ENCODE measurements around the gene ANKRD18B. TPM values are rescaled to one million over a fixed set of nuclear protein-coding genes. Genes with fewer than 3 reads are reported as not detected.
"Not testable (repeated sequence)": the region's sequence is repeated elsewhere in the genome, so short reads cannot be mapped to it uniquely, and the experiment has no call there.

Gene ANKRD18B
- 1 to 10 TPM in 1 of 3 donors, not detected in 2; 2.4 TPM for total RNA-seq

DNA sequence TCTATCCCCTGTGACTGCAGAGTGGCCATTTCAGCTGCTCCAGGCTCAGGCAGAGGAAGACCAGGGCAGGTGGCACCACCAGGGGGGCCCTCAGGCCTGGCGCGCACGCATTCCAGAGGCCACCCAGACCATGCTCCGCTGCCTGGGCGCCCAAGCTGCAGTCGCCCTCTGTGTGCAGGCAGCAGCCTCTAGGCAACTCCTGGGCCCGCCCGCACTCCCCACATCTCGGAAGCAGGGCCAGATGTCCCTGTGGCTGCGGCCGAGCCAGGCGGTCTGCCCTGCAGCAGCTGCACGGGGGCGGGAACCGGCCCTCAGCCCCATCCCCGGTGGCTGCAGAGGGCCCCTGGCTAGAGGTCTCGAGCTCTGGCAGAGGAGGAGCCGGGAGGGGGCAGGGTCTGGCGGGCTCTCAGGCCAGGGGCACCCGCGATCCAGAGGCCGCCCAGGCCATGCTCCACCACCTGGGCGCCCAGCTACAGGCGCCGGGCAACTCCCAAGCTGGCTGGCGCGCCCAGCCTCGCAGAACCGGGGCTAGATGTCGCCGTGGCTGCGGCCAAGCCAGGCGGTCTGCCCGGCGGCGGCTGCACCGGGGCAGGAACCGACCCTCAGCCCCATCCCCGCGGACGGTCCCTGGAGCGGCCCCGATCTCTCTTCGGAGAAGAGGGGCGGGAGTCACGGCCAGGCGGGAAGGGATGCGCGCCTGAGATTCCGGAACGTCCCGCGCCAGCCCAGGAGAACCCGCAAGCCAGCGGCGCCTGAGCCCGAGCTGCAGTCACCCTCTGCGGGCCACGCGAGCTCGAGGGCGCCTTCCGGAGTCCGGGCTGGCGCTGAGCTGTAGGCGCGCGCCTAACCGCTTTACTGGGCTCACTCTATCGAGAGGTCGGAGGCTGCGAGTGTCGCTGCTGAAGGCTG lies at the start of gene ANKRD18B:
ANKRD18B (plus strand) TSS at position 855 of the 909 bp plus-strand sequence. CDS start 239 bp downstream, outside the sequence.
- H3K27me3 Mint-ChIP-seq (ENCODE audit: low read depth): peaks cover 59% of the 10 kb centered on the region
- peak; percentile 95 to 96 for ATAC-seq
- not testable (repeated sequence) for H3K36me3 Mint-ChIP-seq (ENCODE audit: insufficient read depth)

DNA sequence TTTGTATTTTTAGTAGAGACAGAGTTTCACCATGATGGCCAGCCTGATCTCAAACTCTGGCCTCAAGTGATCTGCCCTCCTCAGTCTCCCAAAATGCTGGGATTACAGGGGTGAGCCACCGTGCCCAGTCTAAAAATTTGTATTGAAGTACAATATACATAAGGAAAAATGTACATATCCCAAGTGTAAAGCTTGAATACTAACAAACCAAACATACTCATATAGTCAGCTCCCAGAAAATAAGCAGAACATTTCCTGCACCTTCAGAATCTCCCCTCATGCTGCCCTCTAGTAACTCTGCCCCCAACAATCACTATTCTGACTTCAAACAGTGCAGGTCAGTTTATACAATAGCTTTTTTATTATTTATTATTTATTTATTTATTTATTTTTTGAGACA lies 48.7 kb upstream of the ANKRD18B start:
- no peak for ATAC-seq
- Mint-ChIP-seq H3K4me3 (no peak overlapping the region), H3K27me3 (ENCODE audit: low read depth) (no peaks in the 10 kb centered on the region), H3K36me3 (ENCODE audit: insufficient read depth) (peaks cover 8% of the 10 kb centered on the region), H3K4me1 (ENCODE audit: low read depth) (peaks cover 24% of the 10 kb centered on the region), H3K9me3 (no peaks in the 10 kb centered on the region)
- no peak for DNase-seq

More for the DNA sequence above, at the start of gene ANKRD18B:
- not testable (repeated sequence) for H3K4me1 Mint-ChIP-seq (ENCODE audit: low read depth); H3K9me3 Mint-ChIP-seq
- peak within 1 kb of the TSS; percentile 77 for H3K4me3 Mint-ChIP-seq
- DNase-seq: peak; percentile 26

DNA sequence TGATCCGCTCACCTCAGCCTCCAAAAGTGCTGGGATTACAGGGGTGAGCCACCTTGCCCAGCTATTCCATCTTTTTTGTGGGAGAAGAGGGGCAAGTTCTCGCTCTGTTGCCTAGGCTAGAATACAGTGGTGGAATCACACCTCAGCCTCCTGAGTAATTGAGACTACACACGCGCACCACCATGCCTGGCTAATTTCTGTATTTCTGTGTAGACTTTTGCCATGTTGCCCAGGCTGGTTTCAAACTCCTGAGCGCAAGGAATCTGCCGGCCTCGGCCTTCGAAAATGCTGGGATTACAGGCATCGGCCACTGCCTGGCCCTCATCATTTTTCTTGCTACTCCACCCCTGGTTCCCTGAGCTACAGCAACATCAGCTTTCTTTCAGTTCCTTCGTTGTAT lies 47.5 kb upstream of the ANKRD18B start:
- Mint-ChIP-seq H3K9me3 (no peaks in the 10 kb centered on the region), H3K36me3 (ENCODE audit: insufficient read depth) (peaks cover 4% of the 10 kb centered on the region), H3K27me3 (ENCODE audit: low read depth) (no peaks in the 10 kb centered on the region), H3K4me3 (no peak overlapping the region), H3K4me1 (ENCODE audit: low read depth) (peaks cover 18% of the 10 kb centered on the region)
- DNase-seq (no peak), ATAC-seq (no peak)

DNA sequence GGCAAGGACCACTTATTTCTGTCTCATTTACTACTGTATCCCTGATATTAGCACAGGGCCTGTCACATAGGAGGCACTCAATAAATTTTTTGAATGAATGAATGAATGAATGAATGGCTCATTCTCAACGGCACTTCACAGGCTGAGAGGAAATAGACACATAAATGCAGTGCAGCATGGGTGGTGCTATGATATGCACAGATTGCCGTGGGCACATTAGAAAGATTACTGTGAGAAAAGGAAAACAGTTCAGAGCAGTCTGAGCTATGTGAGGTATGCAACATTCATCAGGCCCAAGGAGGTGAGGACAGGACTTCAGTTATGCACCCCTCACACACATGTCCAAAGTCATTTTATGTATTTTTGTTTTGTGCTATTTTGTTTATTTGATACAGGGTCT lies 43.9 kb upstream of the ANKRD18B start:
- Mint-ChIP-seq H3K4me1 (ENCODE audit: low read depth) (no peaks in the 10 kb centered on the region), H3K36me3 (ENCODE audit: insufficient read depth) (no peaks in the 10 kb centered on the region), H3K27me3 (ENCODE audit: low read depth) (no peaks in the 10 kb centered on the region), H3K4me3 (no peak overlapping the region), H3K9me3 (no peaks in the 10 kb centered on the region)
- ATAC-seq (no peak), DNase-seq (no peak)

DNA sequence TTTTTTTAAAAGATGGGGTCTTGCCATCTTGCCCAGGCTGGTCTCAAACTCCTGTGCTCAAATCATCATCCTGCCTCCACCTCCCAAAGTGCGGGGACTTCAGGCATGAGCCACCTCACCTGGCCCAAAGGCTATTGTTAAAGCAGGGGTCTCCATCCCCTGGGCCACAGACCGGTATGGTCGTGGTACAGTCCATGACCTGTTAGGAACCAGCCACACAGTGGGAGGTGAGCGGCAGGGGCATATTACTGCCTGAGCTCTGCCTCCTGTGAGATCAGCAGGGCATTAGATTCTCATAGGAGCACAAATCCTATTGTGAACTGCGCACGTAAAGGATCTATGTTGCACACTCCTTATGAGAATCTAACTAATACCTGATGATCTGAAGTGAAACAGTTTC lies 43.1 kb upstream of the ANKRD18B start:
- no peak for DNase-seq
- no peaks in the 10 kb centered on the region for H3K9me3 Mint-ChIP-seq
- H3K27me3 Mint-ChIP-seq (ENCODE audit: low read depth): no peaks in the 10 kb centered on the region
- no peak for ATAC-seq
- H3K4me1 Mint-ChIP-seq (ENCODE audit: low read depth): no peaks in the 10 kb centered on the region
- H3K4me3 Mint-ChIP-seq: no peak overlapping the region
- no peaks in the 10 kb centered on the region for H3K36me3 Mint-ChIP-seq (ENCODE audit: insufficient read depth)

DNA sequence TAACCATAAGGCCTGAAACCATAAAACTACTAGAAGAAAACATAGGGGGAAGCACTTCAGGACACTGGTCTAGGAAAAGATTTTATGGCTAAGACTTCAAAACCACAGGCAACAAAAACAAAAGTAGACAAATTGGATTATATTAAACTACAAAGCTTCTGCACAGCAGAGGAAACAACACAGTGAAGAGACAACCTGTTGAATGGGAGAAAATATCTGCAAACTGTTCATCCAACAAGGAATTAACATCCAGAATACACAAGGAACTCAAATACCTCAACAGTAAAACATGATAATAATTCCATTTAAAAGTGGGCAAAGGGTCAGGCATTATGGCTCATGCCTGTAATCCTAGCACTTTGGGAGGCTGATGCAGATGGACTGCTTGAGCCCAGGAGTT lies 38.7 kb upstream of the ANKRD18B start:
- not testable (repeated sequence) for ATAC-seq; H3K4me3 Mint-ChIP-seq; H3K27me3 Mint-ChIP-seq (ENCODE audit: low read depth); H3K36me3 Mint-ChIP-seq (ENCODE audit: insufficient read depth); H3K4me1 Mint-ChIP-seq (ENCODE audit: low read depth); DNase-seq; H3K9me3 Mint-ChIP-seq

DNA sequence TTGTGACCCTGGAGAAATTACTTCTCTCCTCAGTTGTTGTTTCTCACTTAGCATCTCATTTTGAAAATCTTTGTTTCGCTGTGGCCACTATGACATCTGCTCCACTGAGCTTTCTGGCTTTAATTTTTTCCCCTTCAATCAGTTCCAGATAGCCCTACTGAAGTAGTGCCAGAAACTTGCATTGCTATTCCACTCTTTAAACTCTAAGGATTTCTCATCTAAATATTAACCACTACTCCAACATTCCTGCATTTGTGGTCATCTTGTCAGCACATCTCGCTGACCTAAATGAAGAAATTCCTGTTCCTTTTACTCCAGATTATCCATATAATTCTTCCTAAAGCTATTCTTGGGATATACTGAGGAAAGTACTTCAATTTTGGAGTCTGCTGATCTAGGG lies 35.0 kb upstream of the ANKRD18B start:
- Mint-ChIP-seq H3K27me3 (ENCODE audit: low read depth) (no peaks in the 10 kb centered on the region), H3K4me1 (ENCODE audit: low read depth) (no peaks in the 10 kb centered on the region), H3K36me3 (ENCODE audit: insufficient read depth) (no peaks in the 10 kb centered on the region), H3K9me3 (no peaks in the 10 kb centered on the region), H3K4me3 (no peak overlapping the region)
- no peak for DNase-seq
- no peak for ATAC-seq

DNA sequence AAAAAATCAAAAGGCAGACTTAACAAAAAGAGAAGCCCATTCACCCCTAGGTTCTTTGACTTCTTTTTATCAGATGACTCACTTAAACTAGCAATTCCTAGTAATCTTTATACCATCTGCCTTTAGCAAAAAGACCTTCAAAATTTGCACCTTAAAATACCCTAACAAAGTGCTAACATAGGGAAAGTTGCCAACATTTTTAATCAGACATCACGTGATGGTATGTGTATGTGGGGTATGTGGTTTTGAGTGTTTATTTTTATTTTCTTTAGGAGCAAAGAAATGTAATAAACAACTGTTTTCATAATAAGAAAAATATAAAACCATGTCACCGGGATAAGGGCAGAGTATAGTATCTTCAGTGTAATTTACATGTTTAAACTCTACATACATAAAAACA lies 30.2 kb upstream of the ANKRD18B start:
- H3K27me3 Mint-ChIP-seq (ENCODE audit: low read depth); ATAC-seq; H3K9me3 Mint-ChIP-seq; DNase-seq; H3K4me1 Mint-ChIP-seq (ENCODE audit: low read depth); H3K36me3 Mint-ChIP-seq (ENCODE audit: insufficient read depth); H3K4me3 Mint-ChIP-seq: not testable (repeated sequence)

DNA sequence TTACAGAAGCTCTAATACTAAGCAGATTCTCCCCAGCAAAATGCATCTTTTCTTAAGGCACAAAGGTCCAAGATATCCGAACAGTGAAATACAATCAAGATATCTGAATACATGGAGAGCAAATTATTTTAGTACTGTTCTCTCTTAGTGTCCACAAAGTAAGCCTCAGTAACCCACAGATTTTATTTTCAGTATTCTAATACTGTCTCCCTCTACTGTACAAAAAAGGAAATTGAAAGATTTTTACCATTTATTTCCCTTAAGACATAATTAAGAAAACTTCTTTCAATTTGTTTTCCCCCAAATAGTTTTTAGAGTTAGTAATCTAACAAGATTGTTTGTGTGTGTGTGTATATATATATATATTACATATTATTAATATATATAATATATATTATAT lies 25.7 kb upstream of the ANKRD18B start:
- no peaks in the 10 kb centered on the region for H3K36me3 Mint-ChIP-seq (ENCODE audit: insufficient read depth)
- no peak for ATAC-seq
- H3K27me3 Mint-ChIP-seq (ENCODE audit: low read depth): peaks cover 2% of the 10 kb centered on the region
- H3K4me3 Mint-ChIP-seq: no peak overlapping the region
- no peaks in the 10 kb centered on the region for H3K9me3 Mint-ChIP-seq
- DNase-seq: no peak
- H3K4me1 Mint-ChIP-seq (ENCODE audit: low read depth): no peaks in the 10 kb centered on the region

DNA sequence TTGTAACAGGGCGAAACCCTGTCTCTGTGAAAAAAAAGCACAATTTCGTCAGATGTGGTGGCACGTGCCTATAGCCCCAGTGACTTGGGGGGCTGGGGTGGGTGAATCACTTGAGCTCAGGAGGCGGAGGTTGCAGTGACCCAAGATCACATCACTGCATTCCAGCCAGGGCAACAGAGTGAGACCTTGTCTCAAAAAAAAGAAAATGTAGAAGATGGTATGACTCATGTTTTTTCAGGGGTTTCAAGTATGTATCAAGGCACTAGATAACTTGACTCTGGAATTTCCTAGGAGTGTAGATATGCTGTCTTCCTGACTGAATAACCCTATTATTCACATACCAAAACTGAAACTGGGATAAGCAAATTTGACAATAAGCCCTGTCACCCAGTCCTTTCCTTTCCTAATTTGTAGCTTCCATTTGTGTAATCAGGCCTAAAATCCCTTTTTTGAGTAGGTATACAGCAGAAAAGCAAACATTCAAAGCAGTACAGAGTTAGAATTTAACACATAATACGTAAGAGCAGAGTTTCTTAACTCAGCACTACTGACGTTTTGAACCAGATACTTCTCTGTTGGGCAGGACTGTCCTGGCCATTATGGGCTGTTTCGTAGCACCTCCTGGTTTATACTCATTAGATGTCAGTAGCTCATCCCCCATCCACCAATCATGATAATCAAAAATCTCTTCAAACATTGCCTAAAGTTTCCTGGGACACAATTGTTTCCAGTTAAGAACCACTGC lies 17.3 kb upstream of the ANKRD18B start:
- Mint-ChIP-seq H3K27me3 (ENCODE audit: low read depth) (no peaks in the 10 kb centered on the region), H3K4me3 (no peak overlapping the region), H3K4me1 (ENCODE audit: low read depth) (peaks cover 20% of the 10 kb centered on the region)

DNA sequence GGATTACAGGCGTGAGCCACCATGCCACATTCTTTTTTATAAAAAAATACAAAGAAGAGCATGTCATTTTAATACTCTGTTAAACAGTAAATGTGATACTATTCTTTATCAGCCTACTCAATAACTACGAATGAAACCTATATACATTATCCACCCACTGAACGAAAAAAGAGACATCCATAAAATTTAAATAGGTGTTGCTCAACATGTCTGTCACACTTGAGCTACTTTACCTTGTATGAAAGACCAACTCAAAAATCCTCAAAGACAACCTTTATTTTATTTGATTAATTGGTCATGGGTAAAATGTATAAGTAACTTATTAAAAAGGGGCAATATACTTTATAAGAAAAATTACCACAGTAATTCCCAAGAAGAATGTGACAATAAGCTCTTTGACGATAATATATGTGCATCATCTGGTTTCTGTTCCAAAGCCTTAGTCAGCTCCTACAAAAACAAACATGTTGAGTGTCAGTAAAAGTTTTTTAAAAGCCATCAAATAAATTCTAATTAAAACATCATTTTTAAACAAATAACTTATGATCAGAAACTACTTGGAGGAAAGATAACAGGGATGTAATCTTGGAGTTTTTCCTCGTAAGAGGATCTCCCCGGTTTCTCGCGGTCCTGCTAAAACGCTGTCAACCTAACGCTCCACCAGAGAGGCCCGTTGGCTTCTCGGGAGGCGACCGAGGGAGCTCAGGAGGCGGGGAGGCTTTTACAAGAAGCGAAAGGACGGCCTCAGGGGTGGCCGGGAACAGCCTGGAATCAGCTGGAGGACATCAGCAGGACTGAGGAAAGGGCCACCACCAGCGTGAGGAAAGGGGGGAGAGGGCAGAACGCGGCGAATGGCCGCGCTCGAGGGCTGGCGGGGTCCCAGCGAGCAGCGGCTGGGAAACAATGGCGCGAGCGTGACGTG lies 13.5 kb upstream of the ANKRD18B start:
- DNase-seq: peak; percentile 14
- H3K36me3 Mint-ChIP-seq (ENCODE audit: insufficient read depth): no peaks in the 10 kb centered on the region
- ATAC-seq: peak; percentile 72 to 74
- peak overlapping the region; percentile 94 for H3K4me3 Mint-ChIP-seq
- no peaks in the 10 kb centered on the region for H3K27me3 Mint-ChIP-seq (ENCODE audit: low read depth)
- peaks cover 4% of the 10 kb centered on the region for H3K9me3 Mint-ChIP-seq
- peaks cover 20% of the 10 kb centered on the region for H3K4me1 Mint-ChIP-seq (ENCODE audit: low read depth)

More for the DNA sequence above, 17.3 kb upstream of the ANKRD18B start:
- H3K36me3 Mint-ChIP-seq (ENCODE audit: insufficient read depth): no peaks in the 10 kb centered on the region
- H3K9me3 Mint-ChIP-seq: no peaks in the 10 kb centered on the region
- DNase-seq (no peak), ATAC-seq (peak; percentile 55 to 71)

DNA sequence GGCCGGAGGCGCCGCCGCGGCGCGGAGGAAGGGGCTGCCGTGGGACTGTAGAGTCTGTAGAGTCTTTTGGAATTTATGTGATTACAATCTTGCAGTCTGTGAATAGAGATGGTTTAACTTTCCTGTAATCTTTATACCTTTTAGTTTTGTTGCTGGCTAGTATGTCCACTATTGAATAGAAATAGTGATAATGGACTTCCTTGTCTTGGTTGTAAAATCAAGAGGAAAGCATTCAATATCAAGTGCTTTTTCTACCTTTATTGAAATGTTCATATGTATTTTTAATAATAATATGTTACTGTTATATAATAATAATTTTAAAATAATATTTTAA lies 12.9 kb upstream of the ANKRD18B start:
- Mint-ChIP-seq H3K4me3 (peak overlapping the region; percentile 94), H3K4me1 (ENCODE audit: low read depth) (peaks cover 18% of the 10 kb centered on the region)
- DNase-seq; H3K36me3 Mint-ChIP-seq (ENCODE audit: insufficient read depth); H3K9me3 Mint-ChIP-seq; ATAC-seq; H3K27me3 Mint-ChIP-seq (ENCODE audit: low read depth): not testable (repeated sequence)

DNA sequence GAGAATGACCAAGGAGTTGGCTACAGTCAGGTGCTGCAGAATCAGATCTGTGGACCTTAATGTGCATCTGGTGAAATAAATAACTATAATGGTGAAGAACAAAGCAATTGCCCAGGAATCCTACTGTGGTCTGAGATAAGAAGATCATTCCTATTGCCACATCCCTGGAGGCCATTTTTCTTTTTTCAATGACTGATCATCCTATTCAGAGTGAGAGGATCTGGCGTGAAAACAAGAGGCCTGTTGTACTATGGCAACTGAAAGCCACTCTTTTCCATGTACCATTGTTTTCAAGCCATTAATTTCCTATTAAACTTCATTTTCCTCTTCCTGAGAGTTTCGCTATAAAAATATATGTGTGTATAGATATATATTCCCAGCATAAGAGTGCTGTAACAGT lies 11.5 kb upstream of the ANKRD18B start:
- not testable (repeated sequence) for H3K4me1 Mint-ChIP-seq (ENCODE audit: low read depth); DNase-seq; H3K9me3 Mint-ChIP-seq; ATAC-seq; H3K36me3 Mint-ChIP-seq (ENCODE audit: insufficient read depth); H3K27me3 Mint-ChIP-seq (ENCODE audit: low read depth); H3K4me3 Mint-ChIP-seq

DNA sequence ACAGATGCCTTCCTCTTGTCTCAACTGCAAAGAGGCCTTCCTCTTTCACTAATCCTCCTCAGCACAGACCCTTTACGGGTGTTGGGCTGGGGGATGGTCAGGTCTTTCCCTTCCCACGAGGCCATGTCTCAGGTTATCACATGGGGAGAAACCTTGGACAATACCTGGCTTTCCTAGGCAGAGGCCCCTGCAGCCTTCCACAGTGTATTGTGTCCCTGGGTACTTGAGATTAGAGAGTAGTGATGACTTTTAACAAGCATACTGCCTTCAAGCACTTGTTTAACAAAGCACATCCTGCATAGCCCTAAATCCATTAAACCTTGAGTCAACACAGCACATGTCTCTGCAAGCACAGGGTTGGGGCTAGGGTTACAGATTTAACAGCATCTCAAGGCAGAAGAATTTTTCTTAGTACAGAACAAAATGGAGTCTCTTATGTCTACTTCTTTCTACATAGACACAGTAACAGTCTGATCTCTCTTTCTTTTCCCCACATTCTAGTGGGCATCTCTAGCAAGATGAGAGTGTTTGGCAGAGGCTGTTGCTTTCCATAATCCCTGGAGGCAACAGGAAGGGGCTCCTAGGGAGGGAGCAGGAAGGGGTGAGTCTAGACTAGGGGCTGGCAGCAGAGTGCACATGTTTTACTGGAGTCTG lies 8.6 kb upstream of the ANKRD18B start:
- not testable (repeated sequence) for H3K9me3 Mint-ChIP-seq; H3K27me3 Mint-ChIP-seq (ENCODE audit: low read depth); H3K4me1 Mint-ChIP-seq (ENCODE audit: low read depth); DNase-seq; H3K4me3 Mint-ChIP-seq; ATAC-seq; H3K36me3 Mint-ChIP-seq (ENCODE audit: insufficient read depth)

Data from activated T-cell treated with anti-CD3 and anti-CD28 coated beads, Interleukin-2, amount 50 U/mL, for 4 hours (primary cell).